GM21381 (cell line): ENCODE measurements around the gene OXCT2.
"Not testable (repeated sequence)": the region's sequence is repeated elsewhere in the genome, so short reads cannot be mapped to it uniquely, and the experiment has no call there.

Source experiments
- ATAC-seq: cut with Tn5 transposase; IDR thresholded peaks from one replicate; pipeline ENCODE4 v1.9.1; 2021; ENCODE audit warnings: mild to moderate bottlenecking, moderate library complexity; ENCODE audit not compliant: unreplicated experiment

OXCT2 gene

GRCh38 chr1:39787964-39788363 lies 16.8 kb upstream of the OXCT2 start:
- ATAC-seq, result not testable (repeated sequence)

GRCh38 chr1:39787468-39787867 lies 16.3 kb upstream of the OXCT2 start:
- ATAC-seq, result no peak

GRCh38 chr1:39787108-39787375 lies 15.9 kb upstream of the OXCT2 start:
- ATAC-seq, result not testable (repeated sequence)

GRCh38 chr1:39786303-39787107 lies 15.4 kb upstream of the OXCT2 start:
- ATAC-seq, result not testable (repeated sequence)

- not testable (repeated sequence) for ATAC-seq
These were observed 11.5 kb upstream of the OXCT2 start for GRCh38 chr1:39782685-39783084.

GRCh38 chr1:39782103-39782502 lies 11.0 kb upstream of the OXCT2 start:
- ATAC-seq, result no peak

- no peak for ATAC-seq
These were observed 10.2 kb upstream of the OXCT2 start for GRCh38 chr1:39781349-39781715.

GRCh38 chr1:39779821-39780220 lies 8.7 kb upstream of the OXCT2 start:
- no peak for ATAC-seq

GRCh38 chr1:39779137-39779536 lies 8.0 kb upstream of the OXCT2 start:
- ATAC-seq, result no peak

GRCh38 chr1:39778463-39779099 lies 7.4 kb upstream of the OXCT2 start:
- not testable (repeated sequence) for ATAC-seq

GRCh38 chr1:39777896-39778295 lies 6.7 kb upstream of the OXCT2 start:
- not testable (repeated sequence) for ATAC-seq

- no peak for ATAC-seq
These were observed 6.2 kb upstream of the OXCT2 start for GRCh38 chr1:39777306-39777705.

GRCh38 chr1:39776886-39777285 lies 5.7 kb upstream of the OXCT2 start:
- no peak for ATAC-seq

GRCh38 chr1:39776400-39776713 lies 5.2 kb upstream of the OXCT2 start:
- ATAC-seq, result no peak

- not testable (repeated sequence) for ATAC-seq
These were observed 4.7 kb upstream of the OXCT2 start for GRCh38 chr1:39775676-39776399.

GRCh38 chr1:39775141-39775540 lies 4.0 kb upstream of the OXCT2 start:
- ATAC-seq, result not testable (repeated sequence)

- not testable (repeated sequence) for ATAC-seq
These were observed 2.3 kb upstream of the OXCT2 start for GRCh38 chr1:39773369-39773979.

GRCh38 chr1:39770100-39771021 lies 787 bp downstream of the OXCT2 start:
- ATAC-seq, result not testable (repeated sequence)

GRCh38 chr1:39769502-39769901 lies 1.6 kb downstream of the OXCT2 start:
- not testable (repeated sequence) for ATAC-seq

- not testable (repeated sequence) for ATAC-seq
These were observed 4.7 kb downstream of the OXCT2 start for GRCh38 chr1:39766466-39766865.

- not testable (repeated sequence) for ATAC-seq
These were observed 6.6 kb downstream of the OXCT2 start for GRCh38 chr1:39764512-39764911.
